NCI-H524 treated with DMSO at 0.1 percent for 48 hours (cell line): Measurements from ENCODE around the gene KRT86.
"Not testable (repeated sequence)": the region's sequence is repeated elsewhere in the genome, so short reads cannot be mapped to it uniquely, and the experiment has no call there.

Source experiments
- DNase-seq: peaks from one replicate; lab custom pipeline; 2025; lab: John Stamatoyannopoulos, UW

KRT86 gene

DNA sequence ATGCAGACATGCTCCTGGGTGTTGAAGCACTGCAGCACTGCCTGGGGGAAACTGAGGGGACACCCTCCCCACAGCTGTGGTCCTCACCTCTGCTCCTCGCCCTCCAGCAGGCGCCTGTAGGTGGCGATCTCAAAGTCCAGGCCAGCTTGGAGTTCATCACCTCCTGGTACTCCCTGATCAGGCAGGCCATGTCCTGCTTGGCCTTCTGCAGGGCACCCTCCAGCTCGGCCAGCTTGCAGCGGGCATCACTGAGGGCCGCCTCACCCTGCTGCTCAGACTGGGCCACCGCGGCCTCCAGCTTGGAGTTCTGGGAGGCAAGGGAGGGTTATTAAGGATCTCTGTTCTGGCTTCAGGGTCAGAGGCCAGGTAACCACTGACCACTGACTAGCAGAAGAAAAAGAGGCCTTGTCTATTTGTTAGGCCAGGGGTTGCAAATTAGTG lies 22.2 kb upstream of the KRT86 start:
- DNase-seq = not testable (repeated sequence)

DNA sequence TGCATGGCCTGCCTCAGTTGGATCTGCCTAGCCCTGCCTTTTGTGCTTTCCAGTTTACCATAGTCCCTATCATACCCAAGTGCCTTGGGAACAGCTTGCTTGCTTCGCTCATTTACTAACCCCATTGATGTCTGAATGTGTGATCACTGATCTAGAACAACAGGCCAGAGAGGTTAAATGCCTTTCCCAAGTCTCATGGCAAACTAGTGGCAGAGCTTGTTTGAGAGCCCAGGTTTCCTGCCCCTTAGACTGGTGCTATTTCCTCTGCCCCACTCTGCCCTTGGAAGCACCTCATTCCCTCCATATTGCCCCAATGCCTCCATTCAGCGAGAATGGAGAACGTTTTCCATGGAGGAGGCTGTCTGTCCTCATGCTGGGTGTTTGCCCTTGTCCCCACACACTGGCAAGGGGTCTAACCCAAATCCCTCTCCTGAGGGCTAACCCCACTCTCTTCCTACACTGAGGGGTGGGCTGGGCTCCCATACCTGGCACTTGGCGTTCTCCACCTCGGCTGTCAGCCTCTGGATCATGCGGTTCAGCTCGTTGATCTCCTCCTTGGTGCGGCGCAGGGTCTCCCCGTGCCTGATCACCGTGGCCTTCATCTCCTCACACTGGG lies 21.6 kb upstream of the KRT86 start:
- DNase-seq = no peak

DNA sequence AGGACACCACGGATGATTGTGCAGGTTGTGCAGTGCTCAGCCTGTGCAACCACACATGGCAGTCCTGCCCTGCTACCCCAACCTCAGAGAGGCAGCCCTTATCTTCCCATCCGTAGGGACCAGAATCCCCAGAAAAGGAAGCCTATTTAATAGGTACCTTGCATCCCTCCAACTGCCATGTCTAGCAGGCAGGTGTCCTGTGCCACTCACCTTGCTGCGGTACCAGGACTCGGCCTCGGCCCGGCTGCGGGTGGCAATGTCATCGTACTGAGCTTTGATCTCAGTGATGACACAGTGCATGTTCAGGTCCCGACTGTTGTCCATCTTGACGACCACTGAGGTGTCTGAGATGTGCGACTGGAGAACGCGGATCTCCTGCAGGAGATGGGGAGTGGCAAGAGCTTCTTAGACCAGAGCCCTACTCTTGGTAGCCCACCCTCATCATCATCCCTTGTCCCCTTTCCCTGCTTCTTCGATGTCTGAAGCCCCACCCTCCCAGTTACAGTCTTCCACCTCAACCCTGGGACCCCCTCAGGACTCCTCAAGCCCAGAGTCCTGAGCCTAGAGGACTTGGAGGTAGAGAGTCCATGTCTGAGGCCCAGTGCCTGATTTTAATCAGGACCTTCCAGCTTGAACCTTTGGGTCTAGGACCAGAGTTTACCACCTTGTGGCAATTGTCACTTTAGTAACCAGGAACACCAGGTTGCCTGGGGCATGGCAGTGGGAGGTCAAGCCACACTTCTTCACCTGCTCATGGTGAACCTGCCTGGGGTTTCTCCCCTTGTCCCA lies 20.9 kb upstream of the KRT86 start:
- DNase-seq = no peak

DNA sequence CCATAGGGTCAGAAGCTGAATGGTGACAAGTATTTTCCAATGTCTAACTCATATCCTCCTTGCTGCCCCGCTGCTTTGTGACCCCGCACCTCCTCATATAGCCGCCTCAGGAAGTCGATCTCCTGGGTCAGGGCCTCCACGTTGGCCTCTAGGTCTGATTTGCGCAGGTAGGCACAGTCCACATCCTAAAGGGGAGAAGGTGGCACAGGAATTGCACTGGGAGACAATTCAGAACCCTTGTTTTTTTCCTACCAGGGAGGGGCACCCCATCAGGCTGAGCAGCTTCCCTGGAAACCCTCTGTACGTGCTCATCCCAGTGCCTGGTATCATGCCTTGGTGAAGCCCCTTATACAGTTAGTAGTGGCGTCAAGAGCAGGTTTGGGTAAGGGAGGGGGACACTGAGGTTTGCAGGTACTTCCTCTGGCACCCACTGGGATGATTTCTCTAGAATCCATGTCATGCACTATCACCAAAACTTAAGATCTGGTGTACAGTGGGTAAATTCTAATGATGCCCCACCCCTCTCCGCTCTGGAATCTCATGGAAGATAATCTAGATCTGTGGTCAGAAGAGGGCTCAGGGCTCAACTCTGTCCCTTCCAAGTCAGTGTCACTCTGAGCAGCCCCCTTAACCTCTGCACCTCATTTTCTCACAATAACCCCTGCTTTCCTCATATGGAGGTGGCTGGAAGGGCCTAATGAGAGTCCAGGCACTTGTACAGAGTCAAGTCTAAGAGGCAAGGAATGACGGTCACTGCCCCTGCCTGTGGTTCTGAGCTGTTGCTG lies 20.1 kb upstream of the KRT86 start:
- DNase-seq = no peak

DNA sequence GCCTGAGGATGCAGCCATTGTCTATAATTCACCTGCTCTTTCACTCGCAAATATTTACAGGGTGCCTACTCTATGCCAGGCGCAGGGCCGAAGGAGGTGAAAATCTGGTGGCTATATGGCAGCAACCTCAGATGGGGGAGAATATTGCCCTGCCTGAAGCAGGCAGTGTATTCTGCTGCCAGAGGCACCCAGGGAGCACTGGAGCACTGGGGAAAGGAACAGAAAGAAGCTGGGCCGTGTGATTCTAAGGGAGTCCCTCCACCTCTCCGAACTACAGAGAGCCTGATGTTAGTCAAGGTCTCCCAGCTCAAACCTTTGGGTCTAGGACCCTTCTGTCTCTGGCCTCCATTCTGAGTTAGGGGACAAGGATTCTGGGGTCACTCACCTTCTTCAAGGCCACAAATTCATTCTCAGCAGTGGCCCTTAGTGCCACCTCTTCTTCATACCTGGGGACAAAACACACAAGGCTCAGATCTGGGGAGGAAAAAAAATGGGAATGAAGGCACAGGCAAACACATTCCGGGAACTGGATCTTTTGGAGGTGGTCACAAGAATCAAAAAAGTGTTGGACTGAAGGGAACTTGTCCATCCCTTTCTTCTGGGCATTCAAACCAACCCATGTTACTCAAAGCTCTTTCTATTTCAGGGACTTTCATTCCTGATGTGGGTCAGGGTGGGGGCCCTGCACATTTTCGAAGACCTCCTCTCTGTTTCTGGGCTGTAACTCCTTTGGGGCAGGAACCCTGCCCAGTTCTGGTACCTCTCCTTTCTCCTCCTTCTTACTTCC lies 19.3 kb upstream of the KRT86 start:
- no peak for DNase-seq

DNA sequence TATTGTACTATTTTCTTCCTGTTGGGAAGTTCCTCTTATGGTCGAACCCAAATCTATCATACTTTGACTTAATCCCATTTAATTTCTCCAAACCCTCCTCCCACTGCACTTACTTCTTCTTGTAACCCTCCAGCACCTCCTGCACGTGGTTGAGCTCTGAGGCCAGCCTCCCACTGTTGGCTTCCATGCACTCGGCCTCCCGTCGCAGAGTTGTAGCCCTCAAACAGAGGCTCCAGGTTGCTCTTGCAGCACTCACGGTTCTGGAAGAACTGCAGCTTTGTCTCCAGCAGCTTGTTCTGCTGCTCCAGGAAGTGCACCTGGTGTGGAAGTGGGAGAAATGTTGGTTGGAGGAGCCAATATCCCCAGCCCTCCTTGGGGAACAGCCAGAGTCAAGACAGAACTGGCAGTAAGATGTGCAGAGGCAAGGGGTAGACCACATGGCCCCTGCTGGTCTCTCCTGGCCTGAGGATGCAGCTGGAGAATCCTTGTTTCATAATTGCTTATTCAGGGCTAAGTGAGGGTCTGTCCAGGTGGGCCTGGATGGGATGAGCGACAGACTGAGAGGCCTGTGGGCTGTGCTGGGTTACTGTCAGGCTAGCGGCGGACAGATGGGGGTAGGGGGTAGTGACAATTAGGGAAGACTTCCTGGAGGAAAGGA lies 18.4 kb upstream of the KRT86 start:
- no peak for DNase-seq

DNA sequence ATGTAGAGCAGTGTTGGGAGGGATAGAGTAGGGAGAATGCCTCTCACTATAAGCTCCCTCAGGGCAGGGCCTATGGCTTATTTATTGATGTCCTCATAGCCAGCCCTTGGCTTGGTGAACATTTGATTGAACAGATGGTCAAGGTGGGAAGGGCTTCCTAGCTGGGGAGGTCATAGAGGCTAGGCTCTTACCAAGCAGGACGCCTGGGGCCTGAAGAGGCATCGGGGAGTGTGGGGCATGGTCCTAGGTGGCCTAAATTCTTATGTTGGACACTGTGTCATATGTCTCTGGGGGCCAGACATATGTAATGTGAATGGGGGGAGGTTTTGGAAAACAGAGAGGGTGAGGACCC lies 17.9 kb upstream of the KRT86 start:
- no peak for DNase-seq

DNA sequence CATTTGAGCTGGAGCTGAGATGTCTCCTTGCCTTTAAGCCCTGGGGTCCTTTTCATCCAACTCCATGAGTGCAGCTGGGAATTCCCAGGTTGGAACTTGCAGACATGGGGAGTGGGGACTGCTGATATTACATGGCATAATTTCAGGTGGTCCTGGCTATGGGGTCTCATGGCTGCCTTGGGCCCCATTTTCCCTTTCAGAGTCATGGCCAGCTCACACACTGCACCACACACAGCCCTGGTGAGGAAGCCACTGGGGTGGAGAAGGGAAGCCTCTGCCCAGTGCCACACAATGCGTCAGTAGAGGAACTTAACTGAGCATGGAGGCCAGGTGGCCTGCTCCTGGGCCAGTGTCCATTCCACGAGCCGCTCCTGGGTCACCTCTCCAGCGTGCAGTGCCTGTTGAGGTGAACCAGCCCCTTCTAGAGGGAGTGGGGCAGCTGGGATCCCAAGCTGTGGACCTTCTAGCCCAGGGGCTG lies 17.3 kb upstream of the KRT86 start:
- no peak for DNase-seq

DNA sequence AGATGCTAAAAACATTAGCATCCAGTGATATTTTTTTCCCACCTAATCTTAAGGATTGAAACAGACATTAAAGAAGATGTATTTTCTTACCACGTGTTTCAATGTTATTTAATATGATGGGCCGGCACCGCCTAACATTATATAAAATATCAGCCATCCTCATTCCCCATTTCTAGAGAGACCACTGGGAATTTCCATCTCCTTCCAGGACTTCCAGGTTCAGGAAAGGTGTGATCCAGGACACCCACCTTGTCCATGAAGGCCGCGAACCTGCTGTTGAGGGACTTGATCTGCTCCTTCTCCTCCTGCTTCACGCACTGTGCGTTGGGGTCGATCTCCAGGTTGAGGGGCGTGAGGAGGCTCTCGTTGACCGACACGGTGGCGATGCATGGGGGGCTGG lies 16.5 kb upstream of the KRT86 start:
- DNase-seq = not testable (repeated sequence)

DNA sequence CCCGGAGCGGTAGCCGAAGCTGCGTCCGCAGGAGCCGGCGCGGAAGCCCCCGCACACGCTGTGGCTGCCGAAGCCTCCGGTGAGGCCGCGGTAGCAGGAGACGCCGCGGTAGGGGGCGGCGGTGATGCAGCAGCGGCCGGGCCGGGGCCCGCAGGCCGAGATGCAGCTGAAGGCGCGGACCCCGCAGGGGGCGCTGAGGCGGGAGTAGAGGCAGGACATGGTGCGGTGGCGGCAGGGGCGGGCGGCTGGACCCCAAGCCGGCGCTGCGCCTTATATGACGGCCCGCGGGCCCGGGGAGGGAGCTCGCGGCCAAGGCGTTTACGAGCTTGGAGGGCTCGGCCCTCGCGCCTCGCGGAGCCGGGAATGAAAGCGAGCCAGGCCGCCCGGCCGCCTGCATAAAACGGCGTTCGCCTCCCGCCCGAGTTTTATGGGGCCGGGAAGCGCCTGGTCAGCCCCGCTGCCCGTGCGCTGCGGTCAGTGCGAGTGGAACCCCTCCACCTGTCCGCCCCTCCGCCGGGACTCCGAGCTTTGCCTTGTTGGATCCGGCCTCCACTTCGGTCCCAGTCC lies 16.0 kb upstream of the KRT86 start:
- no peak for DNase-seq

DNA sequence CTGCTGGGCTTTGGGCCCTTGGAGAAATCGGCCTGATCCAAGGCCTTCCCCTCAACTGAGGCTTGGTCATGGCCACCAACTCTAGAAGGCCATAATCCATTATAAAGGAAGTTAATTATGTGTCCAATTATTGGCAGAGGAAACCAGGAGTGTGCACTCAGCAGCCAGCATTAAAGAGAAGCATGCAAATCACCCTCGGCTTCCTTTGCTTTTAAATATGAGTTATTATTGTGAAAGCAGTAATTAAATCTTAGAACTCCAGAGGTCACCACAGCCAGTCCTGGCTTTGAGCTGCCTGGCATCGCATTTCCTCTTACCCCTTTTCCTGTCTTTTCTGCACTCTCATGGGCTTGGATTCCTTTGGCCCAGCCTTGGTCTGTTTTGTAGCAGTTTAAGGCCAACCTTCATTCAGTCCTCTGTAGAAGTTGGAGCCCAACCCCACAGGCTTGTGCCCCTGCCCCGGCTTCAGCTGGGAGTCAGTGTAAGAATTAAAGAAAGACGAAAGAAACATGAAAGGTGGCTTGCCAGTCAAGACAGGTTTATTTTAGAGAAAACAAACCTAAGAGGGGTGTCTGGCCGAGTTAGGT lies 14.7 kb upstream of the KRT86 start:
- no peak for DNase-seq

DNA sequence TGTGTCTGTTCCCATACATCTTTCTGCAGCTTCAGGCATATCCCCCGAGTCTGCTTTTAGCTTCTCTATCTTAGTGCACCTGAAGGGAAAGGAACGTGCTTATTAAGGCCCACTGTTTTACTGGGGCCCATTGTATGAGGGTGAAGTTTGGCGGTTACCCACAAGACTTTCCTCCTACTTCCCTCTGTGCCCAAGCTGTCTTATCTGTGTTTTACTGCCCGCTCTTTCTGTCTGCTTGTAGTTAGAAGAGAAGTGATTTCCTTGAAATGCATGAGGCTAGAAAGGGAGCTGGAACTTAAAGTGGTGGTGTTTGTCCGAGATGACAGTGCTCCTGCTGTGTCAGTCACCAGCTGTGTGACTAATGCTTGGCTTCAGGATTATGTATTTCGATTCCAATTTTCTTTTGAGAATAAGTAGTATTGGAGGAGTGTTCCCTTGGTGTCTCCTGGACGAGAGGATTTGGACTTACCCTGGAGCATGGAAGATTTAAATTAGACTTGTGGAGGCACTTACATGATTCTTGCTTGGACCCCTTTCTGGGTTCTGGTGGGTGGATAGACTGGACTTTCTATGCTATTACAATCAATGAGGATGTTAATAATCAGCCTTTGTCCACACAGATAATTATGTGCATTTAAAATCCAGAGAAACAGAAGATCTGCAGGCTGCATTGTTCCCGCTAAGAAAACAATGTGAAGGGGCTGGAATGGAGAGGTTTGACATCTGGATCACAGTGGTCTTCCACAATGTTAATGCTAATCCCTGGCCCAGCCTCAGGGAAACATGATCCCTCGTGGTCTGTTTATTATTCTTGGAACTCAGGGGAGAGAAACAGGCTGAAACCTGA lies 13.9 kb upstream of the KRT86 start:
- peak; percentile 74 for DNase-seq

DNA sequence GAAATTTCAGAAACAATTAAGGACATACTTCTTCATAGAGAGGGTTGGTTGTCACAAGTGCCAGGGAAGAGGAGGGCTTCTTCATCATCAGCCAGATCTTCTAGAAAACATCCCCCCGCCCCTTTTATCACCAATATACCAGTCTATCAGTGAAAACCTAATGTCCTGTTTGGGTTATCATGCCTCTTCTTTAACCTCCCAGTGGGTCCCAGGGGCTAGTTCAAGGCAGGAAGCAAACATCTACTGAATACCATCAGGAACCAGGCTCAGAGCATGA lies 13.3 kb upstream of the KRT86 start:
- DNase-seq = no peak

DNA sequence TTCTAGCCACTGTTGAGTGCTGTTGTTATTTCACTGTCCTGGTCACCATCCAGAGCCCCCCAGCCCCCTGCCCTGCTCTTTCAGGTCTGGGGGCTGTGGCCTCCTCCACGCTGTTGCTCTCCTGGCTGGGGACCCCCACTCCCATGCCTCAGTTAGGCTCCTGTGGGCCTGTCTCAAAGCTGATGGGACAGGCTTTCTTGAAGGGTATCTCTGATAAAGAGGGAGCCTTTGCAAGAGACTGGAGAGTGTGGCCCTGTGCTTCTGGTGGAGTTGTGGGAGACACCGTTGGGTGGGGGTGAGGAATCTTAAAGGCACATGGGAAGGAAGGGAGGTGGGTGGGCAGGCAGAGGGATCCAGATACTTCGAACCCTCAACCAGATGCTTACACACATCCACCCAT lies 12.2 kb upstream of the KRT86 start:
- no peak for DNase-seq

DNA sequence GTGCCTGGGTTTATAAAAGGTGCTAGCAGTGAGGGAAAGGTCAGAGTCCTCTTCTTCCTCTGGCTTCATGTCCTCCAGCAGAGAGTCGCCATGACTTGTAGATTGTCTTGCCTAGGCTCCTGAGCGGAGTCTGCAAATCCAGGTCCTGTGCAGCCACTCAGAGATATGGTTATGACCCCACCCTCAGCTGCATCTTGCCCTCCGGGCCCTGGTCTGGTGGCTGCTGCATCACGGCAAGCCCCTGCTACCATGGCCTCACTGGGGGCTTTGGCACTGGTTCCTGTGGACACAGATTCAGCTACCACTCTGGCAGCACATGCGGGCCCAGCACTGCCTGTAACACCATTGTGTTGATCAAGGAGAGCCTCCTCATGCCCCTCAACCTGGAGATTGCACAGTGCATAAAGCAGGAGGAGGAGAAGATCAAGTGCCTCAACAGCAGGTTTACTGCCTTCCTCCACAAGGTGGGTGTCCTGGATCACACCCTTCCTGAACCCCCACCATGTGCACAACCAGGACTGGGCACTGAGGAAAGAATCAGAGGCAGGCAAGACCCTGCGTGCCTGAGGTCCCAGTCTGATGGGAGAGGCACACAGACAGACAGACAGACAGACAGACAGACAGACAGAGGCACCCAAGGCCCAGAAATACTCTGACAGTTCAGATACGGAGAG lies 10.5 kb upstream of the KRT86 start:
- no peak for DNase-seq

DNA sequence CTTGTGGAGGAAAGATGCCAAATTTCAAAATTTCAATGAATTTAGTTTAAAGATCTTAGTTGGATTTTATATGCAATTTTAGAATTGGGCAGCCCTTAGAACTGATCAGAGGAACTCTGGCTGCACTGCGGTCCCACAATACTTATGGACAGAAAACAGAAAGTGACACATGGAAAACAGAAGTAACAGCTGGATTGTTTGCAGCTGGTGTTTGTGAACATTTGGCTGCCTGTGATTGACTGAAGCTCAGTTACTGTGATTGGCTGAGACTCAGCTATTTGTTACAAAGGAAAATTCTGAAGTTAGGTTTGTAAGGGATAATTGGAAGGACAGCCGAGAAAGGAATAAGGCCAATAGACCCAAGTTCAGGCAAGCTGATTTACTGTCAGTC lies 10.0 kb upstream of the KRT86 start:
- no peak for DNase-seq

DNA sequence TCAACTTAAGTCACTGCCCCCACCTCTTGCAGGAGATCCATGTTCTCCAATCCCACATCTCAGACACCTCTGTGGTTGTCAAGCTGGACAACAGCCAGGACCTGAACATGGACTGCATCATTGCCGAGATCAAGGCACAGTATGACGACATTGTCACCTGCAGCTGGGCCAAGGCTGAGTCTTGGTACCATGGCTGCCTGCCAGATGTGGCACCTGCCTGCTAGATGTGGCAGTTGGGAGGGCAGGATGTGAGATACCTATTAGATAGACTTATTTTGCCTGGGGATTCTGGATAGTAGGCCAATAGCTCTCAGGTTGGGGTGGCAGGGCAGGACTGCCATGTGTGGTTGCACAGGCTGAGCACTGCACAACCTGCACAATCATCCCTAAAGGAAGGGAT lies 7.9 kb upstream of the KRT86 start:
- no peak for DNase-seq

DNA sequence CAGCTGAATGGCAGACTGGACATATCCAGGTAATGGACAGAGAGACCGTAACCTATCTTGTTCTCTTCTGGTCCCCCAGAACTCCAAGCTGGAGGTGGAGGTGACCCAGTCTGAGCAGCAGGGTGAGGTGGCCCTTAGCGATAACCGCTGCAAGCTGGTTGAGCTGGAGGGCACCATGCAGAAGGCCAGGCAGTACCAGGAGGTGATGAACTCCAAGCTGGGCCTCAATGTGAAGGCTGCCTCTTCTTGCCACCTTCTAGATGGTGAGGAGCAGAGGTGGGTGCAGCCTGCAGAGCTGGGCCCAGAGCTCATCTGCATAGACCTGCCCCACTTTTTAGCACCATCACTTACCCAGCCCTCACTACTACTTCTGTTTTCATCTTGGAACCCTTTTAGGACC lies 7.2 kb upstream of the KRT86 start:
- no peak for DNase-seq

DNA sequence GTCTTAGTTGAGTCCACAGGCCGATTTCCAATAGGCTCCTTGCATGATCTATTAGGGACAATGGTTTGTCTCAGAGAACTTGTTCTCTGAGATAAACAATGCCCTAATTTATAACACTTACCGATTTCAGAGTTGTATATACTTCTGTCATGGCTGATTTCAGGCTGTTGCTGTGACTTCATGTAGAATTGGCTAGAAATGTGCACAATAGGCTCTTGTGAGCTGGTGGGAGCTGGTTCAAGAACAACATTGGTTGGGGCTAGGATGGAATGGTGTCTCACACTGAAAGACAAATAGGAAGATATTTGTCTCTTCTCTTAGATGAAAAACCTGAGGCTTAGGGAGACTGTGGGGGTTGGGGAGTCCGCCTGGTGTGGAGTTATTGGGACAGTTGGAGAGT lies 6.7 kb upstream of the KRT86 start:
- no peak for DNase-seq

DNA sequence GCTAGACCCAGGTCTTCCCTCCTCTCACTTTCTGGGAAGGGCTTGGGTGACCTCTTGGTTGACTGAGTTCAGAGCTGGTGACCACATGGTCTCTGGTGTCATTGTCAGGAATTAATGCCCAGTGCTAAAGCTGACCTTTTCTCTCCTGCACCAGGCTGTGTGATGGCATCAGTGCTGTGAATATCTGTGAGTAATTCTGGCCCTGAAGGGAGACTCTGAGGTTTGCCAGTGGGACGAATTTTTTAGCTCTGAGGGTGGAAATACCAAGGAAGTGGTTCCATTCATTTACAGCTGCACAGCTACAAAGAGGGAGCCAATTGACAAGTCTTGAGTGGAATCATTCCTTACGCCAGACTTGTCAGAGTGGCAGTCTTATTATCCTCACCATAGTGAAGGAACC lies 6.2 kb upstream of the KRT86 start:
- no peak for DNase-seq
